HL-60 (cell line): ENCODE results near the gene EIF2B4.
A peak's percentile ranks its signal among the peaks of the same experiment; 100 is the strongest.

ENCODE experiments used
- POLR2AphosphoS5 ChIP-seq: IDR thresholded peaks from 2 replicates; pipeline ENCODE4 v1.6.1; 2012; ENCODE audit warnings: low read depth
- SPI1 ChIP-seq: IDR thresholded peaks from 2 replicates; pipeline ENCODE4 v1.6.1; 2012; ENCODE audit warnings: low read depth, mild to moderate bottlenecking, borderline replicate concordance
- TF ChIP-seq, protein P1 (sequence below): IDR thresholded peaks from one replicate; pipeline ENCODE4 v1.5.1; 2011; ENCODE audit warnings: low read length, control low read depth, inconsistent platforms; ENCODE audit not compliant: insufficient read depth

- peak; percentile 17 for TF ChIP-seq POLR2AphosphoS5
- TF ChIP-seq SPI1, result no peak
- TF ChIP-seq, protein P1, sequence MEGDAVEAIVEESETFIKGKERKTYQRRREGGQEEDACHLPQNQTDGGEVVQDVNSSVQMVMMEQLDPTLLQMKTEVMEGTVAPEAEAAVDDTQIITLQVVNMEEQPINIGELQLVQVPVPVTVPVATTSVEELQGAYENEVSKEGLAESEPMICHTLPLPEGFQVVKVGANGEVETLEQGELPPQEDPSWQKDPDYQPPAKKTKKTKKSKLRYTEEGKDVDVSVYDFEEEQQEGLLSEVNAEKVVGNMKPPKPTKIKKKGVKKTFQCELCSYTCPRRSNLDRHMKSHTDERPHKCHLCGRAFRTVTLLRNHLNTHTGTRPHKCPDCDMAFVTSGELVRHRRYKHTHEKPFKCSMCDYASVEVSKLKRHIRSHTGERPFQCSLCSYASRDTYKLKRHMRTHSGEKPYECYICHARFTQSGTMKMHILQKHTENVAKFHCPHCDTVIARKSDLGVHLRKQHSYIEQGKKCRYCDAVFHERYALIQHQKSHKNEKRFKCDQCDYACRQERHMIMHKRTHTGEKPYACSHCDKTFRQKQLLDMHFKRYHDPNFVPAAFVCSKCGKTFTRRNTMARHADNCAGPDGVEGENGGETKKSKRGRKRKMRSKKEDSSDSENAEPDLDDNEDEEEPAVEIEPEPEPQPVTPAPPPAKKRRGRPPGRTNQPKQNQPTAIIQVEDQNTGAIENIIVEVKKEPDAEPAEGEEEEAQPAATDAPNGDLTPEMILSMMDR, result no peak
These were observed 6.9 kb upstream of the EIF2B4 start for GRCh38 chr2:27376866-27377617.
